DLD1 (cell line): Measurements from ENCODE around the gene SERPIND1.
"Not testable (repeated sequence)": the region's sequence is repeated elsewhere in the genome, so short reads cannot be mapped to it uniquely, and the experiment has no call there.

ENCODE experiments used
- in situ Hi-C: cut with HindIII; loops from 2 replicates; pipeline ENCODE4 v1.10.0; 2017; ENCODE audit warnings: low sequenced_read_pairs

SERPIND1 gene, protein sequence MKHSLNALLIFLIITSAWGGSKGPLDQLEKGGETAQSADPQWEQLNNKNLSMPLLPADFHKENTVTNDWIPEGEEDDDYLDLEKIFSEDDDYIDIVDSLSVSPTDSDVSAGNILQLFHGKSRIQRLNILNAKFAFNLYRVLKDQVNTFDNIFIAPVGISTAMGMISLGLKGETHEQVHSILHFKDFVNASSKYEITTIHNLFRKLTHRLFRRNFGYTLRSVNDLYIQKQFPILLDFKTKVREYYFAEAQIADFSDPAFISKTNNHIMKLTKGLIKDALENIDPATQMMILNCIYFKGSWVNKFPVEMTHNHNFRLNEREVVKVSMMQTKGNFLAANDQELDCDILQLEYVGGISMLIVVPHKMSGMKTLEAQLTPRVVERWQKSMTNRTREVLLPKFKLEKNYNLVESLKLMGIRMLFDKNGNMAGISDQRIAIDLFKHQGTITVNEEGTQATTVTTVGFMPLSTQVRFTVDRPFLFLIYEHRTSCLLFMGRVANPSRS

GRCh38 chr22:20773793-20774212 lies at the start of gene SERPIND1:
TSS of gene SERPIND1 (plus strand) at chr22:20774113. CDS start at chr22:20779313, 5,200 bp downstream.
- in situ Hi-C loops = no loop called here

GRCh38 chr22:20724676-20725454 lies 49.0 kb upstream of the SERPIND1 start:
- in situ Hi-C loops = no loop called here

DNA sequence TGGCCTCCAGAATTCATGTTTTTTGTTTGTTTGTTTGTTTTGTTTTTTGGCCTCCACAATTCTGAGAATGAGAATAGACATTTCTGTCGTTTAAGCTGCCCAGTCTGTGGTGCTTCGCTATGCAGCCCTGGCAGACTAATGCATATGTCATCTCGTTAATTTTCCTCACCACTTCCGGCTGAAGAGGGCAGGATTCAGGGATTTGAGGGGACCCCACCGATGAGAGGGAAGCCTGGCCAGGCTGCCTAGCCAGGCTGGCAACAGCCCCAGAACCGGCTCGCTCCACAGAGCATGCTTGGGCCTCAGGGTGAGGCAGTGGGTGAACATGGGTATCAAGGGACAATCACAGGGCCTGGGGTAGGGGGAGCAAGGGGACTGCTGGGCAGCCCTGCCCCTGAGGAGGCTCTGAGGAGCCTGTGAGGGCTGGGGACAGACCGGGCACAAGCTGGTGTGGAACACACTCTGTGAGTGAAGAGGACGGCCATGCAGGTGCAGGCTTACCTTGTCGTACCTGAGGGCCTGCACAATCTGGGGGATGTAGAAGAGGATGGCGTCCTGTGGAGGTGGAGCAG lies 47.8 kb upstream of the SERPIND1 start:
- in situ Hi-C loops = no loop called here

DNA sequence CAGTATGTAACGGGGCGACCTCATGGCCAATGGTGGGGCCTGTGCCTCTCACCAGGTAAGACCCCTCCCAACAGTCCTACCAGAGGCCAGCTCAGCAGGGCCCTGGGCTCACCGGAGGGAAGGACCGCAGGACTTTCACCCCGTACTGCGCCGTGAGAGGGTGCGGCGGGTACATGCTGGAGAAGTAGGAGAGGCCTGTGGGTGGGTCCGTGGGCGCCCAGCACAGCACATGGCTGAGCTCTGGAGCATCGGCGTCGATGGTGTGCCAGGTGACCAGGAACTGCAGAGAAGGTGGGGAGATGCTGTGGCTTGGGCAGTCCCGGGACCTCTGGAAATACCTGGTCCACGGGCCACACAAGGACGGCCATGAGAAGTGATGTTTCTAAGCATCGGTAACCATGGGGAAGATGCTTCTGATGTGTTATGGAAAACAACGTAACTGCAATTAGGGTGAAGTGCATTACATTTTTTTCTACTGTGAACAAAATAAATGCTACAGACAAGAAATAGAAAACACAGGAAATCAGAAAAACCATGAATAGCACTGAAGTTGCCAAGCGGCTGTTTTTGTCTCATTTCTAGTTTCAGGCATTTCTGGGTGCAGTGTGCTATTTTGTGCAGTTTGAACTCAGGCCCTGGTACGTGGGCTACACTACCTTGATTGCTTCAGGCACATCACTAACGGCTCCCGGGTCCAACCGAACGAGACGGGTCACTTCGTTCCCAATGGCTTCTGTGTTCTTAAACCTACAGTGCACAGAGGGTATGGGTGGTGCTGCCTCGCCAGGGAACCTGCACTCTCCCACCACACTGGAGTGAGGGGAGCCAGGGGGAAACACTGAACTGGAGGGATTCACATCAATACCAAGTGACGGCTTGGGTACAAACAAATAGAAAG lies 46.5 kb upstream of the SERPIND1 start:
- in situ Hi-C loops = no loop called here

- in situ Hi-C loops = no loop called here
Measured at GRCh38 chr22:20728523-20729190, 45.3 kb upstream of the SERPIND1 start.

- in situ Hi-C loops = no loop called here
Measured at GRCh38 chr22:20729194-20729593, 44.7 kb upstream of the SERPIND1 start.

GRCh38 chr22:20732431-20732830 lies 41.5 kb upstream of the SERPIND1 start:
- in situ Hi-C loops = not testable (repeated sequence)

GRCh38 chr22:20735356-20736162 lies 38.4 kb upstream of the SERPIND1 start:
- in situ Hi-C loops = not testable (repeated sequence)

GRCh38 chr22:20736891-20737290 lies 37.0 kb upstream of the SERPIND1 start:
- in situ Hi-C loops = not testable (repeated sequence)

DNA sequence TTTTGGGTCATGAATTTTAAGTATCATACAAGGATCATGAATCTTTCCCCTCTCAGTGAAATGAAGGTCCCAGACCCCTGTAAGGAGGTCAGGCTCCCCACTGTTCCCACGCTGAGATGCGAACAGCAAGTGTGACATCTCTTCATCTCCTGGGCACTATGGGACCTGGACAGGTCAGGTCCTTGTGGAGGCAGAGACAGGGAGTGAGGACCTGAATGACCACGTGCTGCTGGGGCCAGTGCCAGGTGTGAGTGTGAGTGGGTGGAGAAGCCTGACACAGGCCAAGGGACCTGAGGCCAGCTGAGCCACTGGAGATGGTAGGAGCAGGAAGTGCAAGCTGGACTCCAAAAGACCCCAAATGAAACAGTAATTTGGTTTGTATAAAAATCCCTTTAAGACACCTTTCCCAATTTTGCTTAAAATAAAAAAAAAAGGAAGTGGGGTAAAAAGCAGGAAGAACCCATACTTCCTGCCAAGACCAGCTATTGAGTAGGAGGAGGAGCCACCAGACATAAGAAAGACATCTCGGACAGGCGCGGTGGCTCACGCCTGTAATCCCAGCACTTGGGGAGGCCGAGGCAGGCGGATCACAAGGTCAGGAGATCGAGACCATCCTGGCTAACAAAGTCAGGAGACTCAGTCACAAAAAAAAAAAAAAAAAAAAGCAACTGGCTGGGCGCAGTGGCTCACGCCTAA lies 35.4 kb upstream of the SERPIND1 start:
- in situ Hi-C loops = no loop called here

GRCh38 chr22:20740222-20740951 lies 33.5 kb upstream of the SERPIND1 start:
- in situ Hi-C loops = no loop called here

GRCh38 chr22:20741008-20741633 lies 32.8 kb upstream of the SERPIND1 start:
- in situ Hi-C loops = no loop called here

DNA sequence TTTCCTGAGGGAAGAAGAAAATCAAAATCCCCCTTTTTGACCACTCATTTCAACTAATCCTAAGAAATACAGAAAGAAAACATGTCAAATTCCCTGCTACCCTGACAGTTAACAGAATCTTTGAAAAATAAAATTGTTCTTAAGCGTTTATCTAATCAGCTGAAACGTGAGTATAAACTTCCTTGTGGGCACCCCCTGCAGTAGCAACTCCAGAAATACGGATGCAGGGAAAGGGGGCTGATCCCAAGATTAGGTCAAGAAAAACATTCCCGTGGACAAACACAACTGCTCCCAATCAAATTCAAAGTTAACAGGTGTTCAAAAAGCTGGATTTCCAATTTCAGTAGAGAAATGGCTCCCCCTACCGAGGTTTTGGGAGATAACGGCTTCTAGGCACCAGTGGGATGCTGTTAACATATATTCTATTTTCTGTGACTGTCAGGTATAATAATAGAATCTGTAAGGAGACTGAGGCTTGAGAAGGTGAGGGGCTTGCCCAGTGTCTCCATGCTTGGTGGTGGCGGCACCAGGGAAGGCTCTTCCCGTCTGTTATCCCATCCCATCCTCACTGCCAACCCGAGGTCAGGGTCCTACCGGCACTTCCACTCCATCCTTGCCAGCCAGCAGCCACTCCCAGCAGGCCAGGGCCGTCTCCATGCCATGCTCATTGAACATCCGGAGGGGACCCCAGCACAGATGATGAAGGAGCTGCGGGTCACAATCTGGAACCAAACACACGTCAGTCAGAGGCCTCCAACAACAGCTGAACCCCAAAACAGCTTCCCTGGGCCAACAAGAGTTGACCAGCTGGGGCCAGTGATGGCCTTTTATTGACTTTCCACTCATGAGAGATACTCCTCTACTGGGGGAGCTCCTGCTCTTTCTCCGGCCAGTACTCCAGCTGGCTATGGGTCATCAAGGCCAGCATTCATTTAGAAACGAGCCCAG lies 32.0 kb upstream of the SERPIND1 start:
- in situ Hi-C loops = no loop called here

DNA sequence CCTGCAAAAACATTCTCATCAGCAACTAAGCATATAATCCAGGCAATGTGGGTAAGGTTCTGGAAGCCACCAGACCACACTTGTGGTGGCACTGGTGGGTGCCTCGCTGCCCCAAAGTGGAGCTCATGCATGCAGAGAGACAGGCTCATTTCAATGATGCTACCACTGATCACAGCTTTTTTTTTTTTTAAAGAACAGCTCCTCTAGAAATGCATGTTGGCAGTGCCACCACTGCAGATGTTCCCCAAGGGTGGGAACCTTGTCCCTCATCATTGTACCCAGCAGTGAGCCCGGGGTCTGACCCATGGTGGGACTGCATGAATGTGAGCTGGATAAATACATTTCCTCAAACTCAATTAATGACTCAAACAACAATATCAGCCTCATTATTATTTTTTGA lies 31.1 kb upstream of the SERPIND1 start:
- in situ Hi-C loops = no loop called here

- in situ Hi-C loops = no loop called here
Measured at GRCh38 chr22:20744456-20744855, 29.5 kb upstream of the SERPIND1 start.

GRCh38 chr22:20745119-20745518 lies 28.8 kb upstream of the SERPIND1 start:
- in situ Hi-C loops = no loop called here
